Measurements from ENCODE around the gene MOB2.
"Not testable (repeated sequence)": the region's sequence is repeated elsewhere in the genome, so short reads cannot be mapped to it uniquely, and the experiment has no call there.

The MOB2 gene

GRCh38 chr11:1513326-1514296, 27.0 kb upstream of the MOB2 start:
- DNase-seq, result no peak
- Mint-ChIP-seq H3K4me3 (no peak overlapping the region), H3K4me1 (peaks cover 15% of the 10 kb centered on the region), H3K9me3 (no peaks in the 10 kb centered on the region), H3K36me3 (no peaks in the 10 kb centered on the region), H3K27ac (no peak overlapping the region), H3K27me3 (no peaks in the 10 kb centered on the region)
- CTCF ChIA-PET, result interaction anchor here (1.2 to 2.5 kb wide), 3 partner anchors 15 to 309 kb away, joined by 4 to 9 read pairs (median 6); no protein-coding TSS in a partner anchor

GRCh38 chr11:1512531-1513258, 26.1 kb upstream of the MOB2 start:
- CTCF ChIA-PET, H3K27me3 Mint-ChIP-seq, H3K36me3 Mint-ChIP-seq, H3K9me3 Mint-ChIP-seq, H3K4me3 Mint-ChIP-seq, DNase-seq, H3K27ac Mint-ChIP-seq: not testable (repeated sequence)
- H3K4me1 Mint-ChIP-seq, result peaks cover 15% of the 10 kb centered on the region

- CTCF ChIA-PET, result interaction anchor here (1.5 kb wide), 1 partner anchor 63 kb away, joined by 3 read pairs; no protein-coding TSS in a partner anchor
- no peaks in the 10 kb centered on the region for H3K36me3 Mint-ChIP-seq
- H3K4me1 Mint-ChIP-seq, result peaks cover 15% of the 10 kb centered on the region
- no peaks in the 10 kb centered on the region for H3K9me3 Mint-ChIP-seq
- no peak for DNase-seq
- H3K27ac Mint-ChIP-seq, result no peak overlapping the region
- no peaks in the 10 kb centered on the region for H3K27me3 Mint-ChIP-seq
- H3K4me3 Mint-ChIP-seq, result no peak overlapping the region
Measured at GRCh38 chr11:1511937-1512496, 25.4 kb upstream of the MOB2 start.

- H3K27me3 Mint-ChIP-seq, result no peaks in the 10 kb centered on the region
- H3K27ac Mint-ChIP-seq, result no peak overlapping the region
- H3K4me1 Mint-ChIP-seq, result peaks cover 11% of the 10 kb centered on the region
- H3K36me3 Mint-ChIP-seq, result no peaks in the 10 kb centered on the region
- CTCF ChIA-PET, result interaction anchor here (1.5 kb wide), 1 partner anchor 64 kb away, joined by 3 read pairs; no protein-coding TSS in a partner anchor
- no peaks in the 10 kb centered on the region for H3K9me3 Mint-ChIP-seq
- no peak overlapping the region for H3K4me3 Mint-ChIP-seq
- DNase-seq, result no peak
Measured at GRCh38 chr11:1510928-1511327, 24.3 kb upstream of the MOB2 start.

- not testable (repeated sequence) for H3K4me1 Mint-ChIP-seq, H3K36me3 Mint-ChIP-seq, H3K4me3 Mint-ChIP-seq, H3K27ac Mint-ChIP-seq, H3K27me3 Mint-ChIP-seq, H3K9me3 Mint-ChIP-seq, DNase-seq
- CTCF ChIA-PET, result interaction anchor here (1.5 kb wide), 1 partner anchor 64 kb away, joined by 3 read pairs; no protein-coding TSS in a partner anchor
Measured at GRCh38 chr11:1510351-1510750, 23.8 kb upstream of the MOB2 start.

- H3K4me3 Mint-ChIP-seq, result no peak overlapping the region
- H3K27me3 Mint-ChIP-seq, result no peaks in the 10 kb centered on the region
- DNase-seq, result no peak
- H3K27ac Mint-ChIP-seq, result no peak overlapping the region
- no peaks in the 10 kb centered on the region for H3K36me3 Mint-ChIP-seq
- no peaks in the 10 kb centered on the region for H3K9me3 Mint-ChIP-seq
- peaks cover 8% of the 10 kb centered on the region for H3K4me1 Mint-ChIP-seq
- CTCF ChIA-PET, result no interaction called here
Measured at GRCh38 chr11:1509626-1510255, 23.2 kb upstream of the MOB2 start.

- no peaks in the 10 kb centered on the region for H3K36me3 Mint-ChIP-seq
- no peak overlapping the region for H3K27ac Mint-ChIP-seq
- H3K4me3 Mint-ChIP-seq, result no peak overlapping the region
- no peak for DNase-seq
- CTCF ChIA-PET, result no interaction called here
- peaks cover 8% of the 10 kb centered on the region for H3K4me1 Mint-ChIP-seq
- H3K9me3 Mint-ChIP-seq, result no peaks in the 10 kb centered on the region
- H3K27me3 Mint-ChIP-seq, result no peaks in the 10 kb centered on the region
Measured at GRCh38 chr11:1508986-1509385, 22.4 kb upstream of the MOB2 start.

GRCh38 chr11:1508491-1508891, 21.9 kb upstream of the MOB2 start:
- no peak overlapping the region for H3K27ac Mint-ChIP-seq
- no peak for DNase-seq
- CTCF ChIA-PET, result no interaction called here
- no peaks in the 10 kb centered on the region for H3K27me3 Mint-ChIP-seq
- H3K9me3 Mint-ChIP-seq, result no peaks in the 10 kb centered on the region
- H3K36me3 Mint-ChIP-seq, result no peaks in the 10 kb centered on the region
- peaks cover 6% of the 10 kb centered on the region for H3K4me1 Mint-ChIP-seq
- H3K4me3 Mint-ChIP-seq, result no peak overlapping the region

GRCh38 chr11:1507381-1508140, 21.0 kb upstream of the MOB2 start:
- CTCF ChIA-PET, result no interaction called here
- H3K27me3 Mint-ChIP-seq, result no peaks in the 10 kb centered on the region
- no peak overlapping the region for H3K27ac Mint-ChIP-seq
- H3K4me1 Mint-ChIP-seq, result no peaks in the 10 kb centered on the region
- DNase-seq, result no peak
- H3K36me3 Mint-ChIP-seq, result no peaks in the 10 kb centered on the region
- no peak overlapping the region for H3K4me3 Mint-ChIP-seq
- no peaks in the 10 kb centered on the region for H3K9me3 Mint-ChIP-seq

GRCh38 chr11:1506981-1507380, 20.4 kb upstream of the MOB2 start:
- H3K36me3 Mint-ChIP-seq, result no peaks in the 10 kb centered on the region
- H3K9me3 Mint-ChIP-seq, result no peaks in the 10 kb centered on the region
- H3K4me3 Mint-ChIP-seq, result no peak overlapping the region
- CTCF ChIA-PET, result no interaction called here
- H3K27me3 Mint-ChIP-seq, result no peaks in the 10 kb centered on the region
- no peaks in the 10 kb centered on the region for H3K4me1 Mint-ChIP-seq
- no peak for DNase-seq
- H3K27ac Mint-ChIP-seq, result no peak overlapping the region

GRCh38 chr11:1505480-1505879, 18.9 kb upstream of the MOB2 start:
- DNase-seq, result no peak
- no peaks in the 10 kb centered on the region for H3K27me3 Mint-ChIP-seq
- H3K9me3 Mint-ChIP-seq, result peaks cover 3% of the 10 kb centered on the region
- CTCF ChIA-PET, result interaction anchor here (1.3 kb wide), 1 partner anchor 10 kb away, joined by 4 read pairs; no protein-coding TSS in a partner anchor
- H3K27ac Mint-ChIP-seq, result no peak overlapping the region
- H3K4me1 Mint-ChIP-seq, result no peaks in the 10 kb centered on the region
- H3K4me3 Mint-ChIP-seq, result no peak overlapping the region
- peaks cover 9% of the 10 kb centered on the region for H3K36me3 Mint-ChIP-seq

GRCh38 chr11:1504581-1505290, 18.2 kb upstream of the MOB2 start:
- peaks cover 16% of the 10 kb centered on the region for H3K36me3 Mint-ChIP-seq
- peaks cover 7% of the 10 kb centered on the region for H3K9me3 Mint-ChIP-seq
- DNase-seq, result no peak
- no peaks in the 10 kb centered on the region for H3K27me3 Mint-ChIP-seq
- H3K4me3 Mint-ChIP-seq, result no peak overlapping the region
- H3K27ac Mint-ChIP-seq, result no peak overlapping the region
- H3K4me1 Mint-ChIP-seq, result no peaks in the 10 kb centered on the region
- CTCF ChIA-PET, result interaction anchor here (0.9 kb wide), 1 partner anchor 11 kb away, joined by 6 read pairs; no protein-coding TSS in a partner anchor

GRCh38 chr11:1504138-1504537, 17.6 kb upstream of the MOB2 start:
- DNase-seq, result no peak
- Mint-ChIP-seq H3K4me1 (no peaks in the 10 kb centered on the region), H3K27ac (no peak overlapping the region), H3K36me3 (peaks cover 16% of the 10 kb centered on the region), H3K4me3 (no peak overlapping the region), H3K27me3 (no peaks in the 10 kb centered on the region), H3K9me3 (peaks cover 8% of the 10 kb centered on the region)
- CTCF ChIA-PET, result interaction anchor here (0.9 kb wide), 1 partner anchor 11 kb away, joined by 6 read pairs; no protein-coding TSS in a partner anchor
